MCF 10A (cell line): Measurements from ENCODE around the gene MRPL2. TPM values are rescaled to one million over a fixed set of nuclear protein-coding genes. Genes with fewer than 3 reads are reported as not detected.

ENCODE experiments used
- BruUV-seq: library from RNA; stranded (reverse); fragments of 400-500 nt; replicated peaks from 2 replicates; lab custom pipeline; 2021; lab: Mats Ljungman, UMichigan
- CTCF ChIA-PET: fragments of 300-600 bp; sonication (Branson Sonifier 250); formaldehyde crosslinking; extraction: SDS; loops from one replicate; lab custom pipeline; 2021; ENCODE audit warnings: antibody characterized with exemption, inconsistent platforms; lab: Yijun Ruan, JAX
- POLR2A ChIA-PET: fragments of 300-600, 350-650 bp; sonication (Branson Sonifier 250); formaldehyde crosslinking; extraction: SDS; loops from one replicate; lab custom pipeline; 2020; ENCODE audit warnings: antibody characterized with exemption, inconsistent platforms; lab: Yijun Ruan, JAX
- DNase-seq: peaks from one replicate; pipeline ENCODE4 v3.0.0-alpha.2; 2018; ENCODE audit not compliant: unreplicated experiment
- H3K27ac Mint-ChIP-seq: one replicate; pipeline ENCODE4 v1.8.0; 2022; ENCODE audit warnings: mild to moderate bottlenecking, low read depth, mixed read lengths; ENCODE audit not compliant: unreplicated experiment
- H3K27me3 Mint-ChIP-seq: one replicate; pipeline ENCODE4 v1.8.0; 2022; ENCODE audit warnings: mixed read lengths; ENCODE audit not compliant: insufficient read depth, unreplicated experiment
- H3K36me3 Mint-ChIP-seq: one replicate; pipeline ENCODE4 v1.8.0; 2022; ENCODE audit warnings: mild to moderate bottlenecking, moderate library complexity, mixed read lengths; ENCODE audit not compliant: insufficient read depth, unreplicated experiment
- H3K4me1 Mint-ChIP-seq: one replicate; pipeline ENCODE4 v1.8.0; 2022; ENCODE audit warnings: mixed read lengths; ENCODE audit not compliant: insufficient read depth, unreplicated experiment
- H3K4me3 Mint-ChIP-seq: one replicate; pipeline ENCODE4 v1.8.0; 2022; ENCODE audit warnings: mild to moderate bottlenecking, moderate library complexity, mixed read lengths; ENCODE audit not compliant: unreplicated experiment
- H3K9me3 Mint-ChIP-seq: one replicate; pipeline ENCODE4 v1.8.0; 2022; ENCODE audit warnings: mixed read lengths; ENCODE audit not compliant: unreplicated experiment
- CTCF ChIP-seq: fragments of 200-600 bp; IDR thresholded peaks from one replicate; pipeline ENCODE4 v1.8.0; 2022; ENCODE audit warnings: antibody characterized with exemption, mild to moderate bottlenecking; ENCODE audit not compliant: unreplicated experiment
- intact Hi-C: fragments of 100-400 bp; cut with micrococcal nuclease; formaldehyde crosslinking; loops from 2 replicates; pipeline ENCODE4 v1.14.1; 2022
- total RNA-seq: library from RNA; stranded (reverse); gene quantifications from 2 replicates; pipeline ENCODE4 v1.2.3, GENCODE V29; 2022

MRPL2 gene
- total RNA-seq, 1 experiment from 2014 or later: 155 TPM

- H3K36me3 Mint-ChIP-seq: peaks cover 27% of the 10 kb centered on the region
- ChIA-PET POLR2A (interaction anchor here (0.6 to 5.5 kb wide), 31 partner anchors 7 to 1391 kb away, joined by 3 to 53 read pairs (median 5); partner anchors contain the start of genes CNPY3, CUL7, GTPBP2 and KLC4), CTCF (interaction anchor here (0.6 to 2.7 kb wide), 5 partner anchors 40 to 582 kb away, joined by 3 to 12 read pairs (median 5); partner anchors contain the start of gene CUL7)
- H3K4me1 Mint-ChIP-seq: peaks cover 32% of the 10 kb centered on the region
- BruUV-seq: no TSS peak
- no peaks in the 10 kb centered on the region for H3K9me3 Mint-ChIP-seq
- H3K27me3 Mint-ChIP-seq: no peaks in the 10 kb centered on the region
- peak; percentile 13 for DNase-seq
- intact Hi-C loops: loop anchor here (5.0 kb wide), 1 partner anchor 38 kb away; the partner anchor contains the start of gene CUL7
- peak overlapping the region; percentile 99 for H3K4me3 Mint-ChIP-seq
- H3K27ac Mint-ChIP-seq: peak overlapping the region; percentile 99
- no peak for TF ChIP-seq CTCF
Observed at GRCh38 chr6:43014434-43014909, 44.8 kb downstream of the MRPL2 start.

- H3K4me3 Mint-ChIP-seq: peak within 1 kb of the TSS; percentile 99
- no TSS peak for BruUV-seq
- intact Hi-C loops: loop anchor here (1.0 to 5.0 kb wide), 2 partner anchors 30 to 38 kb away; partner anchors contain the start of genes CUL7 and PPP2R5D
- no peaks in the 10 kb centered on the region for H3K9me3 Mint-ChIP-seq
- POLR2A ChIA-PET: interaction anchor here (0.7 to 5.5 kb wide), 31 partner anchors 8 to 892 kb away, joined by 3 to 53 read pairs (median 5); partner anchors contain the start of genes CNPY3, CUL7, GTPBP2 and KLC4
- H3K27ac Mint-ChIP-seq: peak within 1 kb of the TSS; percentile 99
- no peaks in the 10 kb centered on the region for H3K27me3 Mint-ChIP-seq
- H3K4me1 Mint-ChIP-seq: peaks cover 32% of the 10 kb centered on the region
- peak; percentile 100 for DNase-seq
- TF ChIP-seq CTCF: no peak
- CTCF ChIA-PET: interaction anchor here (0.7 to 2.7 kb wide), 4 partner anchors 17 to 160 kb away, joined by 3 to 12 read pairs (median 8); no protein-coding TSS in a partner anchor
- H3K36me3 Mint-ChIP-seq: peaks cover 27% of the 10 kb centered on the region
Observed at GRCh38 chr6:43013843-43014433, 45.3 kb downstream of the MRPL2 start, which contains the start of the genes KLHDC3 and MEA1. Gene KLHDC3, plus strand, starts transcription at chr6:43014249. Its CDS starts 2,944 bp downstream, at chr6:43017193. Gene MEA1, minus strand, starts transcription at chr6:43013946. Its CDS starts 133 bp downstream, at chr6:43013813.

- BruUV-seq: no TSS peak
- Mint-ChIP-seq H3K27ac (peak overlapping the region; percentile 99), H3K9me3 (no peaks in the 10 kb centered on the region), H3K4me3 (peak overlapping the region; percentile 99), H3K36me3 (peaks cover 30% of the 10 kb centered on the region), H3K4me1 (peaks cover 32% of the 10 kb centered on the region), H3K27me3 (no peaks in the 10 kb centered on the region)
- DNase-seq: no peak
- POLR2A ChIA-PET: interaction anchor here (0.7 to 5.5 kb wide), 22 partner anchors 9 to 267 kb away, joined by 3 to 53 read pairs (median 7); partner anchors contain the start of genes CNPY3, CUL7, KLC4 and MRPL2
- CTCF ChIA-PET: interaction anchor here (0.7 to 2.6 kb wide), 4 partner anchors 17 to 161 kb away, joined by 3 to 12 read pairs (median 4); no protein-coding TSS in a partner anchor
- intact Hi-C loops: loop anchor here (1.0 to 5.0 kb wide), 2 partner anchors 29 to 39 kb away; partner anchors contain the start of genes CUL7 and PPP2R5D
- no peak for TF ChIP-seq CTCF
Observed at GRCh38 chr6:43013097-43013842, 46.0 kb downstream of the MRPL2 start.
